Breast epithelium (tissue), 3 donors: ENCODE measurements around the gene ELMOD2.

Experiments used
- CTCF ChIP-seq, 3 donors: fragments of 450-650 bp; IDR thresholded peaks; one replicate each; pipeline ENCODE4 v1.5.1; 2016 to 2017; ENCODE audit warnings: antibody characterized with exemption in 3 of 3, mild to moderate bottlenecking in 3 of 3, moderate library complexity in 3 of 3
- POLR2A ChIP-seq: fragments of 450-650 bp; IDR thresholded peaks from one replicate; pipeline ENCODE4 v1.6.1; 2016; ENCODE audit warnings: antibody characterized with exemption, mild to moderate bottlenecking, moderate library complexity

GRCh38 chr4:140556372-140557085, 32.6 kb downstream of the ELMOD2 start:
- TF ChIP-seq CTCF (IDR thresholded peaks at IDR 0.05) (no peak), POLR2A (no peak)
